ENCODE measurements around the gene HLA-DQA1. TPM values are rescaled to one million over a fixed set of nuclear protein-coding genes. Genes with fewer than 3 reads are reported as not detected.

The HLA-DQA1 gene
- total RNA-seq, 2 experiments from 2014 or later = 5.9 to 6.9 TPM

DNA sequence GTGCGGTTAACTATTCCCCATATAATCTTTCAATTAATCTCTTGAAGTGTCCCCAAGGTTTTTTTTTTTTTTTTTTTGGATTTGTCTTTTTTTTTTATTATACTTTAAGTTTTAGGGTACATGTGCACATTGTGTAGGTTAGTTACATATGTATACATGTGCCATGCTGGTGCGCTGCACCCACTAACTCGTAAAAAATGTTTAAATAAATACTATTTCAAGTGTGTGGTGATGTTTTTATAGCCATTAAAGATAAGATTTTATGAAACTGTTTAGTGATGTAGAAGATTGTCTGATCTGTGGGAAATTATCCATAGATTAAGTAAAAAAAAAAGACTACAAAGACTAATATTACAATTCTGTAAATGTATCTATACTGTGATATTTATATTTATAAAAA lies 12.6 kb upstream of the HLA-DQA1 start:
- peaks cover 62% of the 10 kb centered on the region for H3K4me1 Mint-ChIP-seq (ENCODE audit: low read depth)
- no peaks in the 10 kb centered on the region for H3K27me3 Mint-ChIP-seq
- ATAC-seq (ENCODE audit: poor library complexity) = no peak
- no peak overlapping the region for H3K4me3 Mint-ChIP-seq
- POLR2A ChIA-PET = interaction anchor here (1.2 kb wide), 1 partner anchor 347 kb away, joined by 3 read pairs; no protein-coding TSS in a partner anchor
- H3K4me3 ChIP-seq (ENCODE audit: low read length) = no peak overlapping the region
- H3K27ac Mint-ChIP-seq = peak overlapping the region; percentile 91
- H3K4me1 ChIP-seq (ENCODE audit: insufficient read depth, low read length) = peaks cover 23% of the 10 kb centered on the region
- CTCF ChIA-PET = no interaction called here
- H3K27ac ChIP-seq (ENCODE audit: low read depth in 1 of 2, low read length in 2 of 2) = peak overlapping the region in 1 of 2 donors; percentile 45
- H3K36me3 ChIP-seq (ENCODE audit: insufficient read depth, low read length) = no peaks in the 10 kb centered on the region
- H3K9me3 ChIP-seq (ENCODE audit: control insufficient read depth in 1 of 2, insufficient read depth in 1 of 2, low read length in 2 of 2) = no peaks in the 10 kb centered on the region
- H3K36me3 Mint-ChIP-seq (ENCODE audit: low read depth) = no peaks in the 10 kb centered on the region
- TF ChIP-seq, protein P1, sequence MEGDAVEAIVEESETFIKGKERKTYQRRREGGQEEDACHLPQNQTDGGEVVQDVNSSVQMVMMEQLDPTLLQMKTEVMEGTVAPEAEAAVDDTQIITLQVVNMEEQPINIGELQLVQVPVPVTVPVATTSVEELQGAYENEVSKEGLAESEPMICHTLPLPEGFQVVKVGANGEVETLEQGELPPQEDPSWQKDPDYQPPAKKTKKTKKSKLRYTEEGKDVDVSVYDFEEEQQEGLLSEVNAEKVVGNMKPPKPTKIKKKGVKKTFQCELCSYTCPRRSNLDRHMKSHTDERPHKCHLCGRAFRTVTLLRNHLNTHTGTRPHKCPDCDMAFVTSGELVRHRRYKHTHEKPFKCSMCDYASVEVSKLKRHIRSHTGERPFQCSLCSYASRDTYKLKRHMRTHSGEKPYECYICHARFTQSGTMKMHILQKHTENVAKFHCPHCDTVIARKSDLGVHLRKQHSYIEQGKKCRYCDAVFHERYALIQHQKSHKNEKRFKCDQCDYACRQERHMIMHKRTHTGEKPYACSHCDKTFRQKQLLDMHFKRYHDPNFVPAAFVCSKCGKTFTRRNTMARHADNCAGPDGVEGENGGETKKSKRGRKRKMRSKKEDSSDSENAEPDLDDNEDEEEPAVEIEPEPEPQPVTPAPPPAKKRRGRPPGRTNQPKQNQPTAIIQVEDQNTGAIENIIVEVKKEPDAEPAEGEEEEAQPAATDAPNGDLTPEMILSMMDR (IDR thresholded peaks at IDR 0.05) = no peak
- H3K9me3 Mint-ChIP-seq = no peaks in the 10 kb centered on the region
- DNase-seq = no peak
- no peaks in the 10 kb centered on the region for H3K27me3 ChIP-seq (ENCODE audit: control insufficient read depth in 1 of 2, insufficient read depth in 2 of 2, low read length in 2 of 2)
- intact Hi-C loops (cut with DNase I, micrococcal nuclease) = loop anchor here (5.0 kb wide), 2 partner anchors 207 to 243 kb away; no protein-coding TSS in a partner anchor

DNA sequence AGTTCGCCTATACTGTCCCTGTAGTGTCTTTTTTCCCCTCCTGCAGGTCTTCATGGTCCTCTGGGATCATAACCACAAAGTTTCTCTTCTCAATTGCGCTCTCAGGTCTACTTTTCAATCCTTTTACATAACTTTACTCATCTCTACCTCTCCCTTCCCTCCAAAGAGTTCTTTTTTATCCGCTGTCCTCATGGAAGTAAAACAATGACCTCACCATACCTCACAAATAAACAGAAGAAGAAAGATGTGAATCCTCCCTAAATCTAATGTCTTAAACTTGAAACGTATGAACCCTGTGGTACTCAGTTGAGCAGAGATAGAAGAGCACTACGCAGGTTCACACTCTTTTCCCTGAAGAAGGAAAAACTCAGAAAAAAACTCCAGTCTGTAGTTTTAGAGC lies 12.1 kb upstream of the HLA-DQA1 start:
- peaks cover 62% of the 10 kb centered on the region for H3K4me1 Mint-ChIP-seq (ENCODE audit: low read depth)

DNA sequence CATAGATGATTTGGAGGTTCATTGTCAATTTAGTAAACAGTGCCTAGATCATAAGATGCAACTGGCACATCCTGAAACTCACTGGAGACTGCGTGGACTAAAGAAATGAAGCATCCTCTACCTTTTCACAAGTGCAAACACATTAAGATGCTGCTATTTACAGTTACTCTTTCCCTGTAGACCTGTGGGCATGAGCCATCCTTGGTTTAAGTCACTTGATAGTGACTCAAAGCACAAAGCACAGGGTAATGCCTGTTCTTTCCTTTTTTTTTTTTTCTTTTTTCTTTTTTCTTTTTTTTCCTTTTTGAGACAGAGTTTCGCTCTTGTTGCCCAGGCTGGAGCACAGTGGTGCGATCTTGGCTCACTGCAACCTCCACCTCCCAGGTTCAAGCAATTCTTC lies 10.0 kb upstream of the HLA-DQA1 start:
- H3K4me3 ChIP-seq (ENCODE audit: low read length) = no peak overlapping the region
- no peaks in the 10 kb centered on the region for H3K9me3 ChIP-seq (ENCODE audit: control insufficient read depth in 1 of 2, insufficient read depth in 1 of 2, low read length in 2 of 2)
- ChIA-PET POLR2A (no interaction called here), CTCF (no interaction called here)
- no peaks in the 10 kb centered on the region for H3K27me3 Mint-ChIP-seq
- H3K27ac Mint-ChIP-seq = no peak overlapping the region
- H3K27me3 ChIP-seq (ENCODE audit: control insufficient read depth in 1 of 2, insufficient read depth in 2 of 2, low read length in 2 of 2) = no peaks in the 10 kb centered on the region
- H3K4me1 ChIP-seq (ENCODE audit: insufficient read depth, low read length) = peaks cover 18% of the 10 kb centered on the region
- TF ChIP-seq, protein P1 (IDR thresholded peaks at IDR 0.05) = no peak
- intact Hi-C loops (cut with DNase I, micrococcal nuclease) = loop anchor here in 1 of 2 experiments (5.0 kb wide), 1 partner anchor 55 kb away; no protein-coding TSS in a partner anchor
- peaks cover 50% of the 10 kb centered on the region for H3K4me1 Mint-ChIP-seq (ENCODE audit: low read depth)
- H3K4me3 Mint-ChIP-seq = no peak overlapping the region
- H3K36me3 Mint-ChIP-seq (ENCODE audit: low read depth) = no peaks in the 10 kb centered on the region
- no peak for DNase-seq
- no peak for ATAC-seq (ENCODE audit: poor library complexity)
- H3K9me3 Mint-ChIP-seq = no peaks in the 10 kb centered on the region
- no peak overlapping the region for H3K27ac ChIP-seq (ENCODE audit: low read depth in 1 of 2, low read length in 2 of 2)
- H3K36me3 ChIP-seq (ENCODE audit: insufficient read depth, low read length) = no peaks in the 10 kb centered on the region

More for the DNA sequence above, 12.1 kb upstream of the HLA-DQA1 start:
- no peaks in the 10 kb centered on the region for H3K36me3 ChIP-seq (ENCODE audit: insufficient read depth, low read length)
- intact Hi-C loops (cut with DNase I, micrococcal nuclease) = loop anchor here in 1 of 2 experiments (5.0 kb wide), 1 partner anchor 57 kb away; no protein-coding TSS in a partner anchor
- peak overlapping the region; percentile 45 for H3K27ac Mint-ChIP-seq
- TF ChIP-seq, protein P1 (IDR thresholded peaks at IDR 0.05) = no peak
- ATAC-seq (ENCODE audit: poor library complexity) (no peak), DNase-seq (no peak)
- POLR2A ChIA-PET = no interaction called here
- H3K27me3 ChIP-seq (ENCODE audit: control insufficient read depth in 1 of 2, insufficient read depth in 2 of 2, low read length in 2 of 2) = no peaks in the 10 kb centered on the region
- no peaks in the 10 kb centered on the region for H3K27me3 Mint-ChIP-seq
- peaks cover 23% of the 10 kb centered on the region for H3K4me1 ChIP-seq (ENCODE audit: insufficient read depth, low read length)
- H3K4me3 ChIP-seq (ENCODE audit: low read length) = no peak overlapping the region
- CTCF ChIA-PET = no interaction called here
- H3K36me3 Mint-ChIP-seq (ENCODE audit: low read depth) = no peaks in the 10 kb centered on the region
- no peaks in the 10 kb centered on the region for H3K9me3 ChIP-seq (ENCODE audit: control insufficient read depth in 1 of 2, insufficient read depth in 1 of 2, low read length in 2 of 2)
- no peak overlapping the region for H3K27ac ChIP-seq (ENCODE audit: low read depth in 1 of 2, low read length in 2 of 2)
- no peak overlapping the region for H3K4me3 Mint-ChIP-seq
- no peaks in the 10 kb centered on the region for H3K9me3 Mint-ChIP-seq

All from CD4-positive, alpha-beta T cell (primary cell).